SK-N-MC (cell line): Measurements from ENCODE around the gene MAEA.

Source experiments
- DNase-seq: peaks from one replicate; pipeline ENCODE4 v3.0.0-alpha.2; 2011; ENCODE audit warnings: low read depth, low spot score
- H3K27ac ChIP-seq: fragments of 200-600 bp; sonication (generic); 2 replicates; pipeline ENCODE4 v1.5.1; 2016; ENCODE audit warnings: mixed run types
- H3K36me3 ChIP-seq: fragments of 200-600 bp; sonication (generic); 2 replicates; pipeline ENCODE4 v1.6.1; 2017; ENCODE audit warnings: antibody characterized with exemption, low read length, mixed read lengths; ENCODE audit not compliant: insufficient read depth
- H3K4me3 ChIP-seq: fragments of 200-600 bp; sonication (generic); 2 replicates; pipeline ENCODE4 v1.5.1; 2016
- H3K9ac ChIP-seq: fragments of 200-600 bp; sonication (generic); 2 replicates; pipeline ENCODE4 v1.8.0; 2017; ENCODE audit warnings: mixed run types, mixed read lengths; ENCODE audit not compliant: insufficient read length
- H3K9me3 ChIP-seq: fragments of 200-600 bp; sonication (generic); 2 replicates; pipeline ENCODE4 v1.6.1; 2017; ENCODE audit warnings: low read depth, mild to moderate bottlenecking, antibody characterized with exemption, low read length, moderate library complexity, mixed read lengths
- EZH2 ChIP-seq: fragments of 200-600 bp; sonication (generic); IDR thresholded peaks from one replicate; pipeline ENCODE4 v1.6.1; 2017; ENCODE audit warnings: antibody characterized with exemption
- FOXP2 ChIP-seq: optimal IDR thresholded peaks from 2 replicates; pipeline ENCODE3; 2011; ENCODE audit warnings: mild to moderate bottlenecking, moderate library complexity; ENCODE audit not compliant: insufficient read depth; ENCODE audit errors: extremely low read length, control extremely low read depth
- POLR2AphosphoS5 ChIP-seq: IDR thresholded peaks from 2 replicates; pipeline ENCODE4 v1.6.1; 2012; ENCODE audit warnings: mild to moderate bottlenecking, low read depth, low read length, borderline replicate concordance

MAEA gene

GRCh38 chr4:1293991-1294390 is 4.3 kb downstream of the MAEA start:
- Histone ChIP-seq H3K4me3 (no peak overlapping the region), H3K9ac (no peak overlapping the region), H3K9me3 (no peaks in the 10 kb centered on the region), H3K27ac (no peak overlapping the region), H3K36me3 (peaks cover 9% of the 10 kb centered on the region; the same call in 1 of the 2 replicates)
- TF ChIP-seq FOXP2 (no peak), EZH2 (no peak), POLR2AphosphoS5 (no peak)
- no peak for DNase-seq

- Histone ChIP-seq H3K9ac (no peak overlapping the region), H3K27ac (no peak overlapping the region), H3K36me3 (peaks cover 13% of the 10 kb centered on the region; the same call in 1 of the 2 replicates), H3K4me3 (no peak overlapping the region), H3K9me3 (no peaks in the 10 kb centered on the region)
- TF ChIP-seq POLR2AphosphoS5 (no peak), FOXP2 (no peak), EZH2 (no peak)
- no peak for DNase-seq
These were observed 4.7 kb downstream of the MAEA start for GRCh38 chr4:1294424-1294823.

GRCh38 chr4:1294891-1295290 is 5.2 kb downstream of the MAEA start:
- Histone ChIP-seq H3K4me3 (no peak overlapping the region), H3K9ac (no peak overlapping the region), H3K9me3 (no peaks in the 10 kb centered on the region), H3K36me3 (peaks cover 14% of the 10 kb centered on the region; the same call in 1 of the 2 replicates), H3K27ac (0 out of 2 replicates have a peak overlapping the region, but pooled peaks have one; percentile 25)
- no peak for DNase-seq
- TF ChIP-seq FOXP2 = no peak
- no peak for TF ChIP-seq POLR2AphosphoS5
- TF ChIP-seq EZH2 = no peak

GRCh38 chr4:1295405-1296055 is 5.8 kb downstream of the MAEA start:
- Histone ChIP-seq H3K9ac (no peak overlapping the region), H3K36me3 (peaks cover 15% of the 10 kb centered on the region; the same call in 1 of the 2 replicates), H3K27ac (0 out of 2 replicates have a peak overlapping the region, but pooled peaks have one; percentile 25), H3K4me3 (no peak overlapping the region), H3K9me3 (no peaks in the 10 kb centered on the region)
- TF ChIP-seq EZH2 = no peak
- TF ChIP-seq FOXP2 = no peak
- no peak for TF ChIP-seq POLR2AphosphoS5
- DNase-seq = no peak

GRCh38 chr4:1296324-1297022 is 6.8 kb downstream of the MAEA start:
- TF ChIP-seq FOXP2 = no peak
- no peak for TF ChIP-seq POLR2AphosphoS5
- no peak for TF ChIP-seq EZH2

GRCh38 chr4:1297023-1297395 is 7.3 kb downstream of the MAEA start:
- Histone ChIP-seq H3K27ac (no peak overlapping the region), H3K4me3 (no peak overlapping the region), H3K9me3 (no peaks in the 10 kb centered on the region), H3K36me3 (peaks cover 28% of the 10 kb centered on the region), H3K9ac (no peak overlapping the region)
- TF ChIP-seq EZH2 = no peak
- no peak for TF ChIP-seq FOXP2
- TF ChIP-seq POLR2AphosphoS5 = no peak
- no peak for DNase-seq

More at GRCh38 chr4:1296324-1297022, 6.8 kb downstream of the MAEA start:
- H3K27ac ChIP-seq = no peak overlapping the region
- H3K9me3 ChIP-seq = no peaks in the 10 kb centered on the region
- H3K36me3 ChIP-seq = peaks cover 23% of the 10 kb centered on the region
- no peak overlapping the region for H3K4me3 ChIP-seq
- H3K9ac ChIP-seq = no peak overlapping the region
- DNase-seq = no peak

GRCh38 chr4:1297456-1298325 is 8.0 kb downstream of the MAEA start:
- no peak for TF ChIP-seq EZH2
- TF ChIP-seq POLR2AphosphoS5 = no peak
- TF ChIP-seq FOXP2 = no peak
- Histone ChIP-seq H3K9ac (no peak overlapping the region), H3K27ac (no peak overlapping the region), H3K4me3 (no peak overlapping the region), H3K36me3 (peaks cover 29% of the 10 kb centered on the region), H3K9me3 (no peaks in the 10 kb centered on the region)
- no peak for DNase-seq

GRCh38 chr4:1298461-1298860 is 8.8 kb downstream of the MAEA start:
- no peak overlapping the region for H3K4me3 ChIP-seq
- peaks cover 29% of the 10 kb centered on the region for H3K36me3 ChIP-seq
- no peak for DNase-seq
- H3K9me3 ChIP-seq = no peaks in the 10 kb centered on the region
- H3K27ac ChIP-seq = no peak overlapping the region
- TF ChIP-seq FOXP2 (no peak), POLR2AphosphoS5 (no peak), EZH2 (no peak)
- H3K9ac ChIP-seq = no peak overlapping the region
